ENCODE results near the gene STPG1. TPM values are rescaled to one million over a fixed set of nuclear protein-coding genes. Genes with fewer than 3 reads are reported as not detected.

The STPG1 gene
- total RNA-seq, 3 donors from 2014 or later, result 3.6 to 6.9 (median 4.6) TPM

GRCh38 chr1:24392982-24393650 lies 20.5 kb downstream of the STPG1 start:
- no peak for DNase-seq (ENCODE audit: low spot score in 2 of 2)
- no peak overlapping the region for H3K4me3 ChIP-seq
- intact Hi-C loops (cut with DNase I; ENCODE audit: low total_unique reads), result loop anchor here (1.0 kb wide), 1 partner anchor 195 kb away; no protein-coding TSS in a partner anchor
- TF ChIP-seq POLR2AphosphoS5 (IDR thresholded peaks at IDR 0.05), result no peak
- no peak for TF ChIP-seq POLR2A (IDR thresholded peaks at IDR 0.05)
- TF ChIP-seq, protein P1, sequence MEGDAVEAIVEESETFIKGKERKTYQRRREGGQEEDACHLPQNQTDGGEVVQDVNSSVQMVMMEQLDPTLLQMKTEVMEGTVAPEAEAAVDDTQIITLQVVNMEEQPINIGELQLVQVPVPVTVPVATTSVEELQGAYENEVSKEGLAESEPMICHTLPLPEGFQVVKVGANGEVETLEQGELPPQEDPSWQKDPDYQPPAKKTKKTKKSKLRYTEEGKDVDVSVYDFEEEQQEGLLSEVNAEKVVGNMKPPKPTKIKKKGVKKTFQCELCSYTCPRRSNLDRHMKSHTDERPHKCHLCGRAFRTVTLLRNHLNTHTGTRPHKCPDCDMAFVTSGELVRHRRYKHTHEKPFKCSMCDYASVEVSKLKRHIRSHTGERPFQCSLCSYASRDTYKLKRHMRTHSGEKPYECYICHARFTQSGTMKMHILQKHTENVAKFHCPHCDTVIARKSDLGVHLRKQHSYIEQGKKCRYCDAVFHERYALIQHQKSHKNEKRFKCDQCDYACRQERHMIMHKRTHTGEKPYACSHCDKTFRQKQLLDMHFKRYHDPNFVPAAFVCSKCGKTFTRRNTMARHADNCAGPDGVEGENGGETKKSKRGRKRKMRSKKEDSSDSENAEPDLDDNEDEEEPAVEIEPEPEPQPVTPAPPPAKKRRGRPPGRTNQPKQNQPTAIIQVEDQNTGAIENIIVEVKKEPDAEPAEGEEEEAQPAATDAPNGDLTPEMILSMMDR (IDR thresholded peaks at IDR 0.05), result no peak
- no peaks in the 10 kb centered on the region for H3K36me3 ChIP-seq
- H3K9me3 ChIP-seq, result no peaks in the 10 kb centered on the region
- no peaks in the 10 kb centered on the region for H3K27me3 ChIP-seq
- H3K27ac ChIP-seq, result peak overlapping the region in 1 of 2 donors; percentile 86
- no peaks in the 10 kb centered on the region for H3K4me1 ChIP-seq

- no peaks in the 10 kb centered on the region for H3K9me3 ChIP-seq
- TF ChIP-seq, protein P1 (IDR thresholded peaks at IDR 0.05), result no peak
- TF ChIP-seq POLR2AphosphoS5 (IDR thresholded peaks at IDR 0.05) (no peak), POLR2A (IDR thresholded peaks at IDR 0.05) (no peak)
- intact Hi-C loops (cut with DNase I; ENCODE audit: low total_unique reads), result loop anchor here (1.0 kb wide), 1 partner anchor 194 kb away; no protein-coding TSS in a partner anchor
- H3K27me3 ChIP-seq, result no peaks in the 10 kb centered on the region
- no peak overlapping the region for H3K4me3 ChIP-seq
- H3K36me3 ChIP-seq, result no peaks in the 10 kb centered on the region
- peak overlapping the region; percentile 82 to 86 for H3K27ac ChIP-seq
- no peaks in the 10 kb centered on the region for H3K4me1 ChIP-seq
- DNase-seq (ENCODE audit: low spot score in 2 of 2), result no peak
These were observed 21.0 kb downstream of the STPG1 start for GRCh38 chr1:24392604-24392946.

DNA sequence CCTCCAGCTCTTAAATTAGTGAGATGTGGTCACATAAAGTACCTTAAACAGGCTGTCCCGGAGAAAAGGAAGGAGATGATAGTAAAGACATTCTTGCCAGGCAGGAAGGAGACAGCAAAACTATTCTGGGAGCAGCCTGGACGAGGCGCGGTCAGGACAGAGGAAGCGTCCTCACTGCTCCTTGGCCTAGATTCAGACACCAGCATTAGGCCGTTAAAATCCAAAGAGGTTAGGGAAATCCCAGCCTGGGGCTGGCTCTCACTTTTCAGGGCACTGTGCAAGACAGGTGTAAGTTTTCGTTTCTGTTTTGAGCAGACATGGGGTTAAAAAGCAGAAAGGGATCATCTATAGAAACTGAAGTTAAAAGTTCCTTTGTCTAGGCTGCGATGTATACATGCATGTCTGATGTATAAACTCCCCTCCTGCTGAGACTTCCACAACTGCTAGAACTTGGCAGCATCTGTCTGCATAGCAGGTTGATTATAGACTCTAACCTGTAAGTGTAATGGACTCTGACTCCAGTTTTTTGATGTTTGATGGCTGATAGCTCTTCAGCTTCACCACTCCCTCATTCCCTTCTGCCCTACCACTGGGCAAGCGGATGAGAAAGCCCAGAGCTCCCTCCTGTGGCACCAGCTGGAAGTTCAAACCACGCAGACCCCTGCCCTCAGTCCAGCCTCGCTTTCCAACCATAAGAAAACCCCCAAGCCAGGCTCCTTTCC lies 21.5 kb downstream of the STPG1 start:
- no peaks in the 10 kb centered on the region for H3K36me3 ChIP-seq
- H3K4me3 ChIP-seq, result peak overlapping the region in 2 of 3 donors; percentile 2 to 15
- H3K4me1 ChIP-seq, result no peaks in the 10 kb centered on the region
- no peaks in the 10 kb centered on the region for H3K9me3 ChIP-seq
- peak in 1 of 3 donors; percentile 18 for TF ChIP-seq POLR2AphosphoS5 (IDR thresholded peaks at IDR 0.05)
- TF ChIP-seq, protein P1 (IDR thresholded peaks at IDR 0.05), result peak; percentile 60 to 87 (median 80)
- no peak for TF ChIP-seq POLR2A (IDR thresholded peaks at IDR 0.05)
- intact Hi-C loops (cut with DNase I; ENCODE audit: low total_unique reads), result loop anchor here (1.0 kb wide), 1 partner anchor 194 kb away; no protein-coding TSS in a partner anchor
- no peaks in the 10 kb centered on the region for H3K27me3 ChIP-seq
- peak overlapping the region; percentile 82 to 86 for H3K27ac ChIP-seq
- peak in 1 of 2 donors; percentile 61 for DNase-seq (ENCODE audit: low spot score in 2 of 2)

DNA sequence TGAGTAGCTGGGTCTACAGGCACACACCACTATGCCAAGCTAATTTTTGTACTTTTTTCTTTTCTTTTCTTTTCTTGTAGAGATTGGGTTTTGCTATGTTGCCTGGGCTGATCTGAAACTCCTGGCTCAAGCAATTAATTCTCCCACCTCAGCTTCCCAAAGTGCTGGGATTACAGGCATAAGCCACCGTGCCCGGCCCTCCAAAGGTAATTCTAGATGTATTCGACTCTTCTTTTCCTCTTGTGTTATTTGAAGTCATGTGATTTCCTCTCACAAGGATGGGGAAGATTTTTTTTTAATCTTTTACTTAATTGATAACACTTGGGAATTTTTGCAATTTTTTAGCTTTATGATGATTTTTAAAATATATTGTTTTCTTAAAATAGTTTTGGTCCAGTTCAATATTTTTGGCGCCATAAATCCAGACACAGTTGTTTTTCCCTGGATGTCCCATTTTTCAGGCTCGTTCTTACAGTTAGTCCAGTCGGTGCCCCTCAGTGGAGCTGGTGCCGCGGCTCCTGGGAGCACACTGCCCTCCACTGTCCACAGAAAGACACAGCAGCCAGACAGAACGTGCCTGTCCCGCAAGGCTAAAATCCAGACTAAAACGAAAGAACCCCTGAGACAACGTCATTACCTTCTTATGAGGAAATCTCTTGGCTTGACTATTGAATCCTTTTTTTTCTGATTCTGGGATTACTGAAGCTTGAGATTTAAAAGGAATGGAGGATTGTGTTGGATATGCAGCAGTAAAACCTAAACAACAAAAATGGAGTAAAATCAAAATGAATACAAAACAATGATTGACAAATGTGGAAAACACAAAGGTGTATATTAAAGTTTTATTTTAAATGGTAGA lies 22.4 kb downstream of the STPG1 start:
- intact Hi-C loops (cut with DNase I; ENCODE audit: low total_unique reads), result no loop called here
- H3K4me3 ChIP-seq, result peak overlapping the region in 1 of 3 donors; percentile 15

More for the DNA sequence above, 22.4 kb downstream of the STPG1 start:
- Histone ChIP-seq H3K27me3 (no peaks in the 10 kb centered on the region), H3K27ac (peak overlapping the region; percentile 82 to 86), H3K36me3 (no peaks in the 10 kb centered on the region), H3K9me3 (no peaks in the 10 kb centered on the region), H3K4me1 (no peaks in the 10 kb centered on the region)
- TF ChIP-seq POLR2A (IDR thresholded peaks at IDR 0.05), result no peak
- peak in 2 of 3 donors; percentile 52 to 71 for TF ChIP-seq POLR2AphosphoS5 (IDR thresholded peaks at IDR 0.05)
- TF ChIP-seq, protein P1 (IDR thresholded peaks at IDR 0.05), result peak; percentile 90 to 98 (median 97)
- peak; percentile 73 to 85 for DNase-seq (ENCODE audit: low spot score in 2 of 2)

All from breast epithelium (tissue), 4 donors.